GM13977 (cell line): ENCODE measurements around the gene SMAD2.

Experiments
- DNase-seq: peaks from one replicate; pipeline ENCODE4 v3.0.0; 2012; ENCODE audit warnings: low spot score
- CTCF ChIP-seq: IDR thresholded peaks from 2 replicates; pipeline ENCODE4 v1.5.1; 2012; ENCODE audit warnings: mild to moderate bottlenecking, control low read depth; ENCODE audit not compliant: insufficient read depth; ENCODE audit errors: extremely low read depth, missing control alignments
- in situ Hi-C: fragments of 300-500 bp; cut with MboI; formaldehyde crosslinking; loops from one replicate; pipeline ENCODE4 v1.12.0; 2022; ENCODE audit warnings: low sequenced_read_pairs, low pct_unique_long_range_greater_than_20kb, mixed read lengths, inconsistent platforms; ENCODE audit not compliant: unreplicated experiment

SMAD2 gene

GRCh38 chr18:47901624-47902362 is 28.7 kb downstream of the SMAD2 start:
- TF ChIP-seq CTCF, result no peak
- DNase-seq, result no peak
- in situ Hi-C loops, result no loop called here

- in situ Hi-C loops, result no loop called here
- TF ChIP-seq CTCF, result no peak
- DNase-seq, result no peak
These were observed 31.2 kb downstream of the SMAD2 start for GRCh38 chr18:47899107-47899840.

GRCh38 chr18:47898696-47899095 is 31.8 kb downstream of the SMAD2 start:
- in situ Hi-C loops, result no loop called here
- TF ChIP-seq CTCF, result no peak
- no peak for DNase-seq

- no peak for DNase-seq
- no peak for TF ChIP-seq CTCF
- in situ Hi-C loops, result no loop called here
These were observed 32.4 kb downstream of the SMAD2 start for GRCh38 chr18:47898055-47898454.

GRCh38 chr18:47895565-47896250 is 34.8 kb downstream of the SMAD2 start:
- no peak for TF ChIP-seq CTCF
- in situ Hi-C loops, result no loop called here
- no peak for DNase-seq

GRCh38 chr18:47893939-47894699 is 36.3 kb downstream of the SMAD2 start:
- no peak for DNase-seq
- TF ChIP-seq CTCF, result no peak
- in situ Hi-C loops, result no loop called here
